ENCODE data around the gene ASB8. TPM values are rescaled to one million over a fixed set of nuclear protein-coding genes. Genes with fewer than 3 reads are reported as not detected.
"Not testable (repeated sequence)": the region's sequence is repeated elsewhere in the genome, so short reads cannot be mapped to it uniquely, and the experiment has no call there.

Gene ASB8
- total RNA-seq, 6 experiments from 2014 or later, result 30.9 to 41.8 (median 34.6) TPM

- Mint-ChIP-seq H3K4me1 (ENCODE audit: low read depth) (peaks cover 7% of the 10 kb centered on the region), H3K36me3 (ENCODE audit: low read depth) (no peaks in the 10 kb centered on the region), H3K9me3 (no peaks in the 10 kb centered on the region), H3K4me3 (no peak overlapping the region), H3K27me3 (ENCODE audit: insufficient read depth) (peaks cover 11% of the 10 kb centered on the region; the same call in 1 of the 2 replicates), H3K27ac (no peak overlapping the region)
- no peak for DNase-seq
- TF ChIP-seq, protein P1, sequence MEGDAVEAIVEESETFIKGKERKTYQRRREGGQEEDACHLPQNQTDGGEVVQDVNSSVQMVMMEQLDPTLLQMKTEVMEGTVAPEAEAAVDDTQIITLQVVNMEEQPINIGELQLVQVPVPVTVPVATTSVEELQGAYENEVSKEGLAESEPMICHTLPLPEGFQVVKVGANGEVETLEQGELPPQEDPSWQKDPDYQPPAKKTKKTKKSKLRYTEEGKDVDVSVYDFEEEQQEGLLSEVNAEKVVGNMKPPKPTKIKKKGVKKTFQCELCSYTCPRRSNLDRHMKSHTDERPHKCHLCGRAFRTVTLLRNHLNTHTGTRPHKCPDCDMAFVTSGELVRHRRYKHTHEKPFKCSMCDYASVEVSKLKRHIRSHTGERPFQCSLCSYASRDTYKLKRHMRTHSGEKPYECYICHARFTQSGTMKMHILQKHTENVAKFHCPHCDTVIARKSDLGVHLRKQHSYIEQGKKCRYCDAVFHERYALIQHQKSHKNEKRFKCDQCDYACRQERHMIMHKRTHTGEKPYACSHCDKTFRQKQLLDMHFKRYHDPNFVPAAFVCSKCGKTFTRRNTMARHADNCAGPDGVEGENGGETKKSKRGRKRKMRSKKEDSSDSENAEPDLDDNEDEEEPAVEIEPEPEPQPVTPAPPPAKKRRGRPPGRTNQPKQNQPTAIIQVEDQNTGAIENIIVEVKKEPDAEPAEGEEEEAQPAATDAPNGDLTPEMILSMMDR (IDR thresholded peaks at IDR 0.05), result no peak
Observed at GRCh38 chr12:48163150-48163747, 5.9 kb upstream of the ASB8 start.

GRCh38 chr12:48160807-48161206, 3.5 kb upstream of the ASB8 start:
- H3K4me3 Mint-ChIP-seq, result no peak overlapping the region
- TF ChIP-seq, protein P1 (IDR thresholded peaks at IDR 0.05), result no peak
- H3K9me3 Mint-ChIP-seq, result no peaks in the 10 kb centered on the region
- no peak overlapping the region for H3K27ac Mint-ChIP-seq
- peaks cover 25% of the 10 kb centered on the region for H3K4me1 Mint-ChIP-seq (ENCODE audit: low read depth)
- peaks cover 9% of the 10 kb centered on the region for H3K27me3 Mint-ChIP-seq (ENCODE audit: insufficient read depth)
- no peak for DNase-seq
- H3K36me3 Mint-ChIP-seq (ENCODE audit: low read depth), result no peaks in the 10 kb centered on the region

GRCh38 chr12:48160046-48160445, 2.7 kb upstream of the ASB8 start:
- Mint-ChIP-seq H3K9me3 (no peaks in the 10 kb centered on the region), H3K4me1 (ENCODE audit: low read depth) (peaks cover 25% of the 10 kb centered on the region), H3K27ac (no peak overlapping the region), H3K27me3 (ENCODE audit: insufficient read depth) (peaks cover 7% of the 10 kb centered on the region), H3K4me3 (no peak overlapping the region), H3K36me3 (ENCODE audit: low read depth) (no peaks in the 10 kb centered on the region)
- no peak for DNase-seq
- TF ChIP-seq, protein P1 (IDR thresholded peaks at IDR 0.05), result no peak

DNA sequence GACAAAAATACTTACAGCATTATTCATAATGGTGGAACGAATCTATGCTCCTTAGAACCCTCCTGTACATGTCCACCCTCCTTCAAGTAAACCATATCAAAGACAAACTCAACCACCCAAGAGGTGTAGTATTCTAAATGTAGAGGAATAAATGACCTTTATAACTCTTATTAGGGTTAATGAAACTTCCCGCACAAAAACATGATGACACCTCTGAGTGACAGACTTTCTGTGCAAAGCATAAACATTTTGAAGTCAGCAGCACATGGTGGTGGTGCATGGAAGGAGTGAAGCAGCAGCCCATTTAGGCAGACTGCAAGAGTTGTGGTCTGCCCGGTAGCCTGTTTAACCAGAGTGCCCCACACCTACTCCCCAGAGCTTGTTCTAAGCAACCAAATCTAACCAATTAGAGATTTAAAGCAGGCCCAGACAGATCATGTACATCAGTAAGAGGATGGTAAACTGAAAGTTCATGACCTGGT, 615 bp upstream of the ASB8 start:
- peaks cover 10% of the 10 kb centered on the region; the same call in 1 of the 2 replicates for H3K36me3 Mint-ChIP-seq (ENCODE audit: low read depth)
- H3K4me1 Mint-ChIP-seq (ENCODE audit: low read depth), result peaks cover 36% of the 10 kb centered on the region
- no peaks in the 10 kb centered on the region for H3K9me3 Mint-ChIP-seq
- peak overlapping the region; percentile 96 for H3K4me3 Mint-ChIP-seq
- TF ChIP-seq, protein P1 (IDR thresholded peaks at IDR 0.05), result peak; percentile 11; the same call in 1 of the 2 replicates
- H3K27ac Mint-ChIP-seq, result peak overlapping the region; percentile 91
- peaks cover 6% of the 10 kb centered on the region for H3K27me3 Mint-ChIP-seq (ENCODE audit: insufficient read depth)
- DNase-seq, result no peak

GRCh38 chr12:48156652-48157017, 680 bp downstream of the ASB8 start:
- TF ChIP-seq, protein P1 (IDR thresholded peaks at IDR 0.05), result no peak
- Mint-ChIP-seq H3K4me1 (ENCODE audit: low read depth) (peaks cover 46% of the 10 kb centered on the region), H3K27ac (peak overlapping the region; percentile 91), H3K9me3 (no peaks in the 10 kb centered on the region), H3K36me3 (ENCODE audit: low read depth) (peaks cover 10% of the 10 kb centered on the region; the same call in 1 of the 2 replicates), H3K27me3 (ENCODE audit: insufficient read depth) (peaks cover 5% of the 10 kb centered on the region; the same call in 1 of the 2 replicates), H3K4me3 (peak overlapping the region; percentile 96)
- no peak for DNase-seq

- H3K4me1 Mint-ChIP-seq (ENCODE audit: low read depth), result peaks cover 46% of the 10 kb centered on the region
- DNase-seq; H3K4me3 Mint-ChIP-seq; H3K9me3 Mint-ChIP-seq; H3K27ac Mint-ChIP-seq; H3K27me3 Mint-ChIP-seq (ENCODE audit: insufficient read depth): not testable (repeated sequence)
- peaks cover 10% of the 10 kb centered on the region; the same call in 1 of the 2 replicates for H3K36me3 Mint-ChIP-seq (ENCODE audit: low read depth)
Observed at GRCh38 chr12:48155786-48156185, 1.5 kb downstream of the ASB8 start.

Data from HFFc6 (cell line).